H1 (cell line): ENCODE results near the gene PTBP3. TPM values are rescaled to one million over a fixed set of nuclear protein-coding genes. Genes with fewer than 3 reads are reported as not detected.

Experiments
- ATF2 ChIP-seq: IDR thresholded peaks from 2 replicates; pipeline ENCODE4 v1.6.1; 2012; ENCODE audit warnings: low read length, inconsistent platforms
- RBBP5 ChIP-seq: IDR thresholded peaks from 2 replicates; pipeline ENCODE4 v1.7.1; 2012; ENCODE audit warnings: low read depth, mild to moderate bottlenecking, inconsistent platforms, low read length, moderate library complexity, borderline replicate concordance
- TAF1 ChIP-seq: IDR thresholded peaks from 2 replicates; pipeline ENCODE4 v1.6.1; 2011; ENCODE audit warnings: mild to moderate bottlenecking, low read depth, low read length
- polyA plus RNA-seq, 7 experiments: library from polyadenylated mRNA; depleted of rRNA in 3 of 7; stranded (reverse) in 5 of 7; unstranded in 2 of 7; fragments of >200 nt in 5 of 7; fragments of 200-250 nt in 2 of 7; gene quantifications; 1 replicate in 5 of 7; 2 replicates in 1 of 7; 4 replicates in 1 of 7; pipeline versions ENCODE4 v1.2.1 to v1.2.3, GENCODE V29; 2011 to 2013; ENCODE audit warnings: missing spikeins in 2 of 7, mixed read lengths in 2 of 7
- total RNA-seq: library from RNA; stranded (reverse); fragmentation: NEBNext Ultra II Directional; extraction: Animal tissue kit (Norgen Biotek cat#: 25700); gene quantifications from 2 replicates; pipeline ENCODE4 v1.2.1, GENCODE V29; 2021

Gene PTBP3
- total and polyA plus RNA-seq, 2 of the 8 experiments (the other 6 are each of a cell fraction or from before 2014, with no cell fraction given) = 51.0 to 124 TPM

GRCh38 chr9:112377684-112378327 lies 44.4 kb upstream of the PTBP3 start (continued):
- TF ChIP-seq ATF2 (no peak), TAF1 (no peak), RBBP5 (no peak)
- TF ChIP-seq, all 59 proteins: peak for 0
